Glutamatergic neuron (in vitro differentiated cells): ENCODE measurements around the gene TH. TPM values are rescaled to one million over a fixed set of nuclear protein-coding genes. Genes with fewer than 3 reads are reported as not detected.

ENCODE experiments used
- DNase-seq: peaks from one replicate; pipeline ENCODE4 v3.0.0; 2022
- H3K27ac Mint-ChIP-seq: one replicate; pipeline ENCODE4 v1.8.0; 2020; ENCODE audit warnings: mild to moderate bottlenecking, mixed read lengths, inconsistent platforms; ENCODE audit not compliant: unreplicated experiment
- H3K27me3 Mint-ChIP-seq: one replicate; pipeline ENCODE4 v1.8.0; 2020; ENCODE audit warnings: mild to moderate bottlenecking, moderate library complexity, mixed read lengths, inconsistent platforms; ENCODE audit not compliant: unreplicated experiment
- H3K36me3 Mint-ChIP-seq: one replicate; pipeline ENCODE4 v1.8.0; 2020; ENCODE audit warnings: mild to moderate bottlenecking, mixed read lengths, inconsistent platforms; ENCODE audit not compliant: unreplicated experiment
- H3K4me1 Mint-ChIP-seq: one replicate; pipeline ENCODE4 v1.8.0; 2020; ENCODE audit warnings: mild to moderate bottlenecking, low read depth, mixed read lengths, inconsistent platforms; ENCODE audit not compliant: unreplicated experiment
- H3K4me3 Mint-ChIP-seq: one replicate; pipeline ENCODE4 v1.8.0; 2020; ENCODE audit warnings: mild to moderate bottlenecking, mixed read lengths, inconsistent platforms; ENCODE audit not compliant: unreplicated experiment
- H3K9me3 Mint-ChIP-seq: one replicate; pipeline ENCODE4 v1.8.0; 2020; ENCODE audit warnings: mild to moderate bottlenecking, moderate library complexity, mixed read lengths, inconsistent platforms; ENCODE audit not compliant: unreplicated experiment
- CTCF ChIP-seq: fragments of 200-600 bp; sonication (generic); IDR thresholded peaks from one replicate; pipeline ENCODE4 v1.5.0; 2021; ENCODE audit not compliant: partially characterized antibody, unreplicated experiment
- total RNA-seq: library from RNA; stranded (reverse); fragmentation: NEBNext Ultra II Directional; extraction: Animal tissue kit (Norgen Biotek cat#: 25700); gene quantifications from one replicate; pipeline ENCODE4 v1.2.1, GENCODE V29; 2021; ENCODE audit not compliant: unreplicated experiment

TH gene
- total RNA-seq, 1 donor from 2014 or later = not detected

GRCh38 chr11:2211113-2211971, 39.7 kb upstream of the TH start:
- Mint-ChIP-seq H3K4me3 (no peak overlapping the region), H3K36me3 (no peaks in the 10 kb centered on the region), H3K27ac (no peak overlapping the region), H3K4me1 (peaks cover 15% of the 10 kb centered on the region), H3K9me3 (peaks cover 12% of the 10 kb centered on the region), H3K27me3 (peaks cover 9% of the 10 kb centered on the region)
- no peak for TF ChIP-seq CTCF
- no peak for DNase-seq

GRCh38 chr11:2210366-2211112, 38.9 kb upstream of the TH start:
- Mint-ChIP-seq H3K9me3 (peaks cover 12% of the 10 kb centered on the region), H3K27ac (no peak overlapping the region), H3K4me3 (no peak overlapping the region), H3K4me1 (peaks cover 15% of the 10 kb centered on the region), H3K36me3 (no peaks in the 10 kb centered on the region), H3K27me3 (peaks cover 9% of the 10 kb centered on the region)
- no peak for TF ChIP-seq CTCF
- DNase-seq = peak; percentile 14

- Mint-ChIP-seq H3K27ac (no peak overlapping the region), H3K9me3 (peaks cover 9% of the 10 kb centered on the region), H3K4me1 (peaks cover 15% of the 10 kb centered on the region), H3K27me3 (peaks cover 9% of the 10 kb centered on the region), H3K4me3 (no peak overlapping the region), H3K36me3 (no peaks in the 10 kb centered on the region)
- peak; percentile 14 for DNase-seq
- TF ChIP-seq CTCF = no peak
These were observed 38.3 kb upstream of the TH start for GRCh38 chr11:2209900-2210321.

GRCh38 chr11:2209370-2209801, 37.8 kb upstream of the TH start:
- Mint-ChIP-seq H3K27ac (no peak overlapping the region), H3K4me3 (no peak overlapping the region), H3K4me1 (peaks cover 14% of the 10 kb centered on the region), H3K9me3 (peaks cover 5% of the 10 kb centered on the region), H3K27me3 (peaks cover 4% of the 10 kb centered on the region), H3K36me3 (no peaks in the 10 kb centered on the region)
- no peak for DNase-seq
- no peak for TF ChIP-seq CTCF
